Effector memory CD8-positive, alpha-beta T cell (primary cell): ENCODE results near the gene ADIPOQ.
"Not testable (repeated sequence)": the region's sequence is repeated elsewhere in the genome, so short reads cannot be mapped to it uniquely, and the experiment has no call there.

ENCODE experiments used
- ATAC-seq: fragments of 150-1000 bp; cut with Tn5 transposase; replicated peaks from 2 replicates; pipeline ENCODE4 v1.10.0; 2021; ENCODE audit warnings: mild to moderate bottlenecking, moderate library complexity
- DNase-seq, 3 experiments: peaks; one replicate each; pipeline ENCODE4 v3.0.0; 2021
- H3K27ac Mint-ChIP-seq, 2 donors: one replicate each; pipeline ENCODE4 v1.8.0; 2022; ENCODE audit warnings: mild to moderate bottlenecking in 2 of 2, mixed read lengths in 2 of 2, moderate library complexity in 2 of 2
- H3K27me3 Mint-ChIP-seq, 2 donors: one replicate each; pipeline ENCODE4 v1.8.0; 2022; ENCODE audit warnings: mixed read lengths in 2 of 2
- H3K36me3 Mint-ChIP-seq: one replicate; pipeline ENCODE4 v1.8.0; 2022; ENCODE audit warnings: mild to moderate bottlenecking, moderate library complexity, mixed read lengths; ENCODE audit not compliant: insufficient read depth
- H3K4me1 Mint-ChIP-seq, 2 donors: one replicate each; pipeline ENCODE4 v1.8.0; 2022; ENCODE audit warnings: low read depth in 2 of 2, mixed read lengths in 2 of 2
- H3K4me3 Mint-ChIP-seq, 2 donors: one replicate each; pipeline ENCODE4 v1.8.0; 2022; ENCODE audit warnings: mild to moderate bottlenecking in 2 of 2, mixed read lengths in 2 of 2, moderate library complexity in 2 of 2
- H3K9me3 Mint-ChIP-seq, 2 donors: one replicate each; pipeline ENCODE4 v1.8.0; 2022; ENCODE audit warnings: mixed read lengths in 2 of 2

The ADIPOQ gene

GRCh38 chr3:186907075-186907474 is 64.6 kb downstream of the ADIPOQ start:
- peak overlapping the region in 1 of 2 donors; percentile 71 for H3K27ac Mint-ChIP-seq
- DNase-seq, H3K27me3 Mint-ChIP-seq, ATAC-seq: not testable (repeated sequence)
- peaks cover 11 to 14% of the 10 kb centered on the region in 2 donors for H3K9me3 Mint-ChIP-seq
- peak overlapping the region in 1 of 2 donors; percentile 49 for H3K4me3 Mint-ChIP-seq
- H3K4me1 Mint-ChIP-seq, result peaks cover 32 to 35% of the 10 kb centered on the region in 2 donors
- H3K36me3 Mint-ChIP-seq, result peaks cover 14% of the 10 kb centered on the region
